Measurements from ENCODE around the gene STAT4.
A peak's percentile ranks its signal among the peaks of the same experiment; 100 is the strongest.

The STAT4 gene

DNA sequence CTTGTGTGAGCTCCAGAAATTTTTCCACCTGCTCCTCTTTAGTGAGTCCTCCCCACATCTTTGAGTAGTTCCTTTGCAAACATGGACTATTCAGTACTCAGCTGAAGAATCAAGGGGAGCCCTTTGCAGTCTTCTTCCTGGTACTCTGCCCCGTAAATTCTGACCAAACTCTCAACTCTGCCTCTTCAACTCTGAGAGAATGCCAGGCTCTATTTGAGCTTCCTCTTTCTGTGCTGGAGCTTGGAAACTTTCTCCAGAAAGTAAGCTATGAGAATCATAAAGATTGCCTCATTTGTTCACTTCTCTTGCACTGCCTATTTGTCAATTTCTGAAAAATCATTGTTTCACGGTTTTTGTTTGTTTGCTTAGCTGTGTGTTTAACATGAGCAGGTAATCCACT is 7.4 kb upstream of the STAT4 start:
- Histone ChIP-seq H2BK15ac (ENCODE audit: low read depth, poor library complexity, severe bottlenecking) (no peak overlapping the region), H3K18ac (ENCODE audit: low read depth in 1 of 2, low read length in 2 of 2) (no peak overlapping the region), H3K27ac (ENCODE audit: low read length, poor library complexity, severe bottlenecking) (no peak overlapping the region), H3K4me3 (ENCODE audit: insufficient read depth in 1 of 2, low read depth in 1 of 2, low read length in 2 of 2) (no peak overlapping the region), H4K91ac (ENCODE audit: low read length) (no peak overlapping the region), H3K4me1 (ENCODE audit: control insufficient read depth, insufficient read depth, low read depth, low read length) (no peaks in the 10 kb centered on the region), H3K9ac (ENCODE audit: low read length) (no peak overlapping the region), H2BK120ac (ENCODE audit: low read depth, low read length) (no peak overlapping the region), H3K9me3 (ENCODE audit: control insufficient read depth, low read length) (no peaks in the 10 kb centered on the region), H2BK12ac (ENCODE audit: low read length in 2 of 2) (no peak overlapping the region), H3K4ac (ENCODE audit: low read depth in 1 of 2, low read length in 2 of 2) (no peak overlapping the region), H2AFZ (ENCODE audit: low read depth, low read length) (no peak overlapping the region), H3K79me1 (replicated peaks; ENCODE audit: low read length, poor library complexity, severe bottlenecking) (no peaks in the 10 kb centered on the region), H3K36me3 (ENCODE audit: control insufficient read depth in 1 of 2, insufficient read depth in 2 of 2, low read depth in 1 of 2, low read length in 2 of 2) (no peaks in the 10 kb centered on the region), H2AK5ac (ENCODE audit: low read length, severe bottlenecking) (no peak overlapping the region), H3K27me3 (ENCODE audit: control insufficient read depth in 1 of 2, insufficient read depth in 1 of 2, low read length in 2 of 2) (no peaks in the 10 kb centered on the region), H3K14ac (ENCODE audit: low read length in 2 of 2) (no peak overlapping the region), H3K23ac (ENCODE audit: low read length in 2 of 2) (no peak overlapping the region), H2BK5ac (ENCODE audit: low read depth, low read length, poor library complexity, severe bottlenecking) (no peak overlapping the region), H3K4me2 (ENCODE audit: low read length, poor library complexity, severe bottlenecking) (no peak overlapping the region), H4K8ac (ENCODE audit: low read length) (no peak overlapping the region)
- 79% methylated on average over 2 of the region's 2 CpGs for WGBS
- no peak for DNase-seq

DNA sequence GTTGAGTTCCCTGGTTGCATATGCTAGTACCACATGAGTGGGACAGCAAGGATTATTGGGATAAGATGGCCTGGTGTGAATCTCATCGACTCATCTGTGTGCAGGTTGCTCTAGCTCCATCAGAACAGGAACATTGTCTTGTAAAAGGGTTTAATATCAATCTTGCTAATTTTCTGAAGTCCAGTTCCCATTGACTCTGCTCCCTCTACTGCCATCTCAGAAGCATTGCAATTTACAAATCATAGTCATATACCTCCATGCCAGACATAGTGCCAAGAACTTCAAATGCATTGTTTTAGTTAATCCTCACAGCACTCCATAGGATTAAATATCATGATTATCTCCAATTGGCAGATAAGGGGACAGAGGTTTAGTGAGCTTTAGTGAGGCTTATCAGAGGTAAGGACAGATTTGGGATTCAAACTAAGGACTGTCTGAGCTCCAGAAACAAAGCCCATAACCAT is 4.8 kb upstream of the STAT4 start:
- Histone ChIP-seq H3K23ac (ENCODE audit: low read length in 2 of 2) (no peak overlapping the region), H3K14ac (ENCODE audit: low read length in 2 of 2) (no peak overlapping the region)

DNA sequence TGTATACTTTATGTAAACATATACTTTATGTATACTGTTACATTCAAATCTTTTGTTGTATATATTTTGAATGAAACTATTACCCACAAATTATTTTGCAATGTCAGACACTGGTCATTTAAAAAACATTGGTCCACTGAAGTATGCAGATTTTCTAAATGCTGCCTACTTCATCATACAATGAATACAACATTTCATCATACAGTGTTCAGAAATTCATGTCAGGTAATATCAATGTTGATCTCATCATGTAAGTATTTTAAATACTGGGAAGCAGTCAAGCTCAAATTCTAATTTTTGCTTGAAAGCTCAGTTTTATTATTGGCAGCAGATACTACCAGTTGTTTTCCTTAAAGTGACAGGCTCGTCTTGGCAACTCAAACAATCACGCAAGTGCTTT is 2.9 kb upstream of the STAT4 start:
- H3K4me3 ChIP-seq (ENCODE audit: insufficient read depth in 1 of 2, low read depth in 1 of 2, low read length in 2 of 2): no peak overlapping the region

More for the DNA sequence above, 4.8 kb upstream of the STAT4 start:
- Histone ChIP-seq H2AFZ (ENCODE audit: low read depth, low read length) (no peak overlapping the region), H3K9ac (ENCODE audit: low read length) (no peak overlapping the region), H4K91ac (ENCODE audit: low read length) (no peak overlapping the region), H2BK120ac (ENCODE audit: low read depth, low read length) (no peak overlapping the region), H3K18ac (ENCODE audit: low read depth in 1 of 2, low read length in 2 of 2) (no peak overlapping the region), H3K9me3 (ENCODE audit: control insufficient read depth, low read length) (no peaks in the 10 kb centered on the region), H2AK5ac (ENCODE audit: low read length, severe bottlenecking) (no peak overlapping the region), H2BK15ac (ENCODE audit: low read depth, poor library complexity, severe bottlenecking) (no peak overlapping the region), H2BK12ac (ENCODE audit: low read length in 2 of 2) (no peak overlapping the region), H3K4me2 (ENCODE audit: low read length, poor library complexity, severe bottlenecking) (no peak overlapping the region), H4K8ac (ENCODE audit: low read length) (no peak overlapping the region), H3K36me3 (ENCODE audit: control insufficient read depth in 1 of 2, insufficient read depth in 2 of 2, low read depth in 1 of 2, low read length in 2 of 2) (no peaks in the 10 kb centered on the region), H2BK5ac (ENCODE audit: low read depth, low read length, poor library complexity, severe bottlenecking) (no peak overlapping the region), H3K4ac (ENCODE audit: low read depth in 1 of 2, low read length in 2 of 2) (no peak overlapping the region), H3K4me3 (ENCODE audit: insufficient read depth in 1 of 2, low read depth in 1 of 2, low read length in 2 of 2) (no peak overlapping the region), H3K4me1 (ENCODE audit: control insufficient read depth, insufficient read depth, low read depth, low read length) (peaks cover 3% of the 10 kb centered on the region), H3K27ac (ENCODE audit: low read length, poor library complexity, severe bottlenecking) (no peak overlapping the region), H3K79me1 (replicated peaks; ENCODE audit: low read length, poor library complexity, severe bottlenecking) (no peaks in the 10 kb centered on the region), H3K27me3 (ENCODE audit: control insufficient read depth in 1 of 2, insufficient read depth in 1 of 2, low read length in 2 of 2) (no peaks in the 10 kb centered on the region)
- WGBS: 44% methylated on average over 1 of the region's 1 CpG
- DNase-seq: peak; percentile 51

DNA sequence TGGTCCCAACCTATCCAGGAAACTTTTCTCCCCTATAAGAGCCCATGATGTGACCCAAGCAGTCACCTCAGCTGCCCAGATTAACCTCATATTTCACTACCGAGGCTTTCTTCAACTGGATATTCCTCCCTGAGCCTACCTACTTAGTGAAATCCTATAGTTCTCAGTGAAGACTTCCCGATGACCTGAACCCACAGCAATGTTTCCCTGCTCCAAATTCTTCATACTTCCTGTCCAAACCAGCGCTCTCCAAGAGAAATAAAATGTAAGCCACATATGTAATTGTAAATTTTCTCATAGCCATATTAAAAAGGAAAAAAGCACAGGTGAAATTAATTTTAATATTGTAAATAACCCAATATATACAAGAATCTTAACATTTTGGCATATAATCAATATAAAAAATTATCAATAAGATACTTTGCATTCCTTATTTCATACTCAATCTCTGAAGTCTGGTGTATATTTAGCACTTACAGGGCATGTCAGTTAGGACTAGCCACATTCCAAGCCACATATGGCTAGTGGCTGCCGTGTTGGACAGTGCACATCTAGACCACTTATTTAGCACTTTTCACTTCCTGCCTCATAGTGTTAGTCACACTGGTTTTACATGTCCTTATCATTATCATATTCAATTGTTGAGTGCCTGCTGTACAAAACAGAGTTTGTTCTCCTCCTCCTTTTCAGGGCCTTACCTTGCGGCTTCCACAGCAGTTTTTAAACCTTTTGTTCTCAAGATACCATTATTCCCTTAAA is 1.9 kb upstream of the STAT4 start:
- no peak overlapping the region for H2AFZ ChIP-seq (ENCODE audit: low read depth, low read length)
- H2BK120ac ChIP-seq (ENCODE audit: low read depth, low read length): no peak overlapping the region
- H3K18ac ChIP-seq (ENCODE audit: low read depth in 1 of 2, low read length in 2 of 2): peak overlapping the region in 1 of 2 experiments; percentile 41
- H3K4me2 ChIP-seq (ENCODE audit: low read length, poor library complexity, severe bottlenecking): no peak overlapping the region
- no peak overlapping the region for H4K8ac ChIP-seq (ENCODE audit: low read length)
- H3K27me3 ChIP-seq (ENCODE audit: control insufficient read depth in 1 of 2, insufficient read depth in 1 of 2, low read length in 2 of 2): no peaks in the 10 kb centered on the region
- H2BK5ac ChIP-seq (ENCODE audit: low read depth, low read length, poor library complexity, severe bottlenecking): no peak overlapping the region
- H3K9me3 ChIP-seq (ENCODE audit: control insufficient read depth, low read length): no peaks in the 10 kb centered on the region
- peak; percentile 79 for DNase-seq
- H3K36me3 ChIP-seq (ENCODE audit: control insufficient read depth in 1 of 2, insufficient read depth in 2 of 2, low read depth in 1 of 2, low read length in 2 of 2): no peaks in the 10 kb centered on the region
- no peak overlapping the region for H3K23ac ChIP-seq (ENCODE audit: low read length in 2 of 2)
- H3K4me3 ChIP-seq (ENCODE audit: insufficient read depth in 1 of 2, low read depth in 1 of 2, low read length in 2 of 2): no peak overlapping the region
- H3K27ac ChIP-seq (ENCODE audit: low read length, poor library complexity, severe bottlenecking): no peak overlapping the region
- H3K79me1 ChIP-seq (replicated peaks; ENCODE audit: low read length, poor library complexity, severe bottlenecking): no peaks in the 10 kb centered on the region
- WGBS: 72% methylated on average over 4 of the region's 5 CpGs
- no peak overlapping the region for H4K91ac ChIP-seq (ENCODE audit: low read length)
- H3K14ac ChIP-seq (ENCODE audit: low read length in 2 of 2): no peak overlapping the region
- no peak overlapping the region for H2BK12ac ChIP-seq (ENCODE audit: low read length in 2 of 2)
- peaks cover 3% of the 10 kb centered on the region for H3K4me1 ChIP-seq (ENCODE audit: control insufficient read depth, insufficient read depth, low read depth, low read length)
- H2AK5ac ChIP-seq (ENCODE audit: low read length, severe bottlenecking): no peak overlapping the region
- no peak overlapping the region for H2BK15ac ChIP-seq (ENCODE audit: low read depth, poor library complexity, severe bottlenecking)
- H3K9ac ChIP-seq (ENCODE audit: low read length): no peak overlapping the region
- H3K4ac ChIP-seq (ENCODE audit: low read depth in 1 of 2, low read length in 2 of 2): no peak overlapping the region

More for the DNA sequence above, 2.9 kb upstream of the STAT4 start:
- no peak overlapping the region for H2BK12ac ChIP-seq (ENCODE audit: low read length in 2 of 2)
- H3K9me3 ChIP-seq (ENCODE audit: control insufficient read depth, low read length): no peaks in the 10 kb centered on the region
- H3K27me3 ChIP-seq (ENCODE audit: control insufficient read depth in 1 of 2, insufficient read depth in 1 of 2, low read length in 2 of 2): no peaks in the 10 kb centered on the region
- no peak overlapping the region for H4K8ac ChIP-seq (ENCODE audit: low read length)
- WGBS: 100% methylated on average over 1 of the region's 2 CpGs
- H2BK120ac ChIP-seq (ENCODE audit: low read depth, low read length): no peak overlapping the region
- H2BK15ac ChIP-seq (ENCODE audit: low read depth, poor library complexity, severe bottlenecking): no peak overlapping the region
- no peak overlapping the region for H3K23ac ChIP-seq (ENCODE audit: low read length in 2 of 2)
- no peak overlapping the region for H3K27ac ChIP-seq (ENCODE audit: low read length, poor library complexity, severe bottlenecking)
- no peak overlapping the region for H3K4ac ChIP-seq (ENCODE audit: low read depth in 1 of 2, low read length in 2 of 2)
- H2AFZ ChIP-seq (ENCODE audit: low read depth, low read length): no peak overlapping the region
- no peak overlapping the region for H3K14ac ChIP-seq (ENCODE audit: low read length in 2 of 2)
- no peak for DNase-seq
- no peak overlapping the region for H4K91ac ChIP-seq (ENCODE audit: low read length)
- no peak overlapping the region for H3K4me2 ChIP-seq (ENCODE audit: low read length, poor library complexity, severe bottlenecking)
- no peaks in the 10 kb centered on the region for H3K36me3 ChIP-seq (ENCODE audit: control insufficient read depth in 1 of 2, insufficient read depth in 2 of 2, low read depth in 1 of 2, low read length in 2 of 2)
- no peak overlapping the region for H3K9ac ChIP-seq (ENCODE audit: low read length)
- no peak overlapping the region for H3K18ac ChIP-seq (ENCODE audit: low read depth in 1 of 2, low read length in 2 of 2)
- H3K4me1 ChIP-seq (ENCODE audit: control insufficient read depth, insufficient read depth, low read depth, low read length): peaks cover 3% of the 10 kb centered on the region
- H3K79me1 ChIP-seq (replicated peaks; ENCODE audit: low read length, poor library complexity, severe bottlenecking): no peaks in the 10 kb centered on the region
- no peak overlapping the region for H2AK5ac ChIP-seq (ENCODE audit: low read length, severe bottlenecking)
- no peak overlapping the region for H2BK5ac ChIP-seq (ENCODE audit: low read depth, low read length, poor library complexity, severe bottlenecking)

All from mesenchymal stem cell (in vitro differentiated cells and primary cell).